Germinal center (tissue), 1 donor: ENCODE data around the gene IL13RA2.

Experiments used
- DNase-seq: peaks from one replicate; pipeline ENCODE4 v3.0.0; 2012; ENCODE audit warnings: mixed read lengths, low spot score

IL13RA2 gene

GRCh38 chrX:114997779-114998178 lies 19.6 kb downstream of the IL13RA2 start:
- DNase-seq, result no peak

DNA sequence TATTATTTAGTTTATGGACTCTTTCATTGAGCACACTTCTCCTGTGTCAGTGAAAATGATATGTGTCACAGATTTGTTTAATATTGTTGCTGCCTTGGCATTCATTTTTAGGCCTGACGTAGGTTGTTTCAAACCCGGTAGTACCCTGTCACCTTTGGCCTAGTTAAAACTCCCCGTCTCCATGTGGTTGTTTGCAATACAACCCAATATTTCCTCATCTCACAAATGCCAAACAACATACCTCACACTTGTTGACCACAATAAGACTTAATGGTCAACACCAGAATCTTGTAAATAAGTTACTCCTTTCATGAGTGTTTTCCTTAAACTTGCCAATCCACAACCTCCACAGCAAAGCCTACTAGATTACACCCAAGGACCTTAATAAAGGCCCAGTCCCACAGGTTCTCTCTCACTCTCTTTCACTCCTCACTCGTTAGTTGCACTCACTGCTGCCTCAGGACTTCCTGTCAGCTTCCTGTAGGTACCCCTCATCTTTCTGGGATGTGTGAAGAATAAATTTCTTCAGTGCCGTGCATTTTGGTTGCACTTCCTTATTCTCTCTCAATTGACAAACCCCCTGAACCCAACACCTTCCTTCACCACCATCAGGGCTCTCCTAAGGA lies 31.3 kb downstream of the IL13RA2 start:
- no peak for DNase-seq

DNA sequence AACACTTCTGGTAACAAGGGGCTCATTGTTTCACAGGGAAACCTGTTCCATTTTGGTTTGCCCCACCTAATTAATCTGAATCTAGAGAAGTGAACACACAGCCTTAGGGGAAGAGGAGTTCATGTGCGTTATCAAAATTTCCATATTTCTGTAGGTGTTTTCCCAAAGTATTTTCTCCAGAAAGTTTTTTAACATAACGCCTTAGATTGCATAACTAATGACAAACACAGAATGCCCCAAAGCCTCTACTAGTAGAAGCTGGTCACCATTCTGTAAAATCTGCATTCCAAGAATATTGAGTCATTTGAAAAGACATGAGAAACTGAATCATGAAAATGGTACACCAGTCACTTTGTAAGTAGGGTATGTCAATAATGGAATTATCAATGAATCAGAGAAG lies 41.1 kb downstream of the IL13RA2 start:
- no peak for DNase-seq

- DNase-seq, result no peak
Measured at GRCh38 chrX:114973013-114973412, 44.4 kb downstream of the IL13RA2 start.

- no peak for DNase-seq
Measured at GRCh38 chrX:114970806-114971205, 46.6 kb downstream of the IL13RA2 start.

DNA sequence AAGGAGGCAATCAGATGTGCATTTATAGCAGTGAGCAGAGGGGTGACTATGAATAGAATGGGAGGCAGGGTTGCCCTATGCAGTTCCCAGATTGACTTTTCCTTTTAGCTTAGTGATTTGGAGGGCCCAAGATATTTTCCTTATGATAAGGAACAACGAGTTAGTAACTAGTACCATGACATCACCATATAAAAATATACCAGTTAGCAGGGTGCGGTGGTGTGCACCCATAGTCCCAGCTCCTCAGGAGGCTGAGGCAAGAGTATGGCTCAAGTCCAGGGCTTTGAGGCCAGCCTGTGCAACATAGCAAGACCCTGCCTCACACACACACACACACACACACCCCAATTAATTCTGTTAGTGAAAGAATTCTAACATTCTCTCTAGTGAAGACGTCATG lies 53.0 kb downstream of the IL13RA2 start:
- no peak for DNase-seq

DNA sequence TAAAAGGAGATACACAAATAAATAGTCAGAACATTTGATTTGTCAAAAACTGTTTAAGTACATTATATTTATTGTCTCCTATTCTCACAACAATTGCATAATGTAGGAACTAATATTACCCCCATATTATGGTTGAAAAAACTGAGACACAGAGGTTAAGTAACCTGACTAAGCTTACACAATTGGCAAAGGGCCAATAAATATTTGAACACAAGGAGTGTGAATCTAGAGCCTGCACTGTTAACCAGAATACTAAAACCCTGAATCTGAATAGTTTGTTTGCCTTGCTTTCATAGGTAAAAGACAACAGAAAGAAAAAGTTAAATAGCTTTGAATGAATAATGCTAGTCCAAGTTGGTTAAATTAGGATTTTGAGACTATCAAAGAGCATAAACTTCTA lies 55.2 kb downstream of the IL13RA2 start:
- no peak for DNase-seq

DNA sequence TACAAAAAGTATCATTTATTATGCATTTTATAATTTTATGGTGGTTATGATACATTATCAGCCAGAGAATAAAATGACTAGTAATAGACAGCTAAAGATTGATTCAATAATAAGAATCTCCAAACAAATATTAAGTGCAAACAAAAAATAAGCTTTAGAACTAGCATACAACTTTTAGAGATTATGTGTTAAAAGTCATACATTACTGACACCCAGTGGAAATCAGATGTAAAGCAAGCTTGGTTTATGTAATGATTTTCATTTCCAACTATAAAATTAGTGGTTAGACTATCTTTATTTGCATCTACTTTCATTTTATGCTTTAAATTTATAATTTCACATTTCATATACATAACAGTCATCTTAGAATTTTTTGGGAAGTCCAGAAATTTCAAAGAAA lies 57.7 kb downstream of the IL13RA2 start:
- no peak for DNase-seq
